ENCODE results near the gene EDN3.

The EDN3 gene

DNA sequence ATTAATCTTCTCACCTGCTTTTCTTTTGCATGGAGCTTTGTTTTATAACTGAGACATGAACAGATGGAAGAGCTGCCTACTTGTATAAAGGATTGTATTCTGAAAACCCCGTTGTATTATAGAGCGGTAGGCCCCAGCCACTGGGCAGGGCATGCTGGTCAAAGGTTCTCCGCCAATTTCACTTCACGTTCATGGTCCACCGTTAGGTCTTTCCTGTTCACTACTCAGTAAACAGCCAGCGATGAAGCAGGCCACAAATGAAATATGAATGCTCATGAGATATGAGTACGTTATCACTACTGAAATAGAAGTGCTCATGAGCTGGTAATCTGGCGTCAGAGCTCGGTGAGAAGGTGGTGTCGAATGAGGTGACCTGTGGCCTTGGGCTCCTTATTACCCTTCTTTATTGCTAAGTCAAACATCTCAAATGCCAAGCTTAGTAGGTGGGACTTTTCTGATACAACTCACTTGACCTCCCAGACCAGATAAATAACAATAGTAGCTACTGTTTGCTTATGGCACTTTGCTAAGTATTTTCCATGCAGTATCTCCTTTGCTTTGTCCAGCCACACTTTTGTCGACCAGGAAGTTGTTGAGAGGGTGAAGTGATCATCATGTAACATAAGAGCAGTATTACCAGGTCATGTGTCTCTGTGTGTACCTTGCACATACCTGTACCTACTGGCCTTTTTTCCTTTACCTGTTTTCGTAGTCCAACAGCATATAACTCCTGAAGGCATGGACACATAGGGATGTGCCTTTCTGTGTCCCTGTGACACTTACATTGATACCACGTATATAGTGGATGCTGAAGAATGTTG is 16.7 kb downstream of the EDN3 start:
- H2AFZ ChIP-seq (ENCODE audit: low read length): no peak overlapping the region
- H3K4me1 ChIP-seq (ENCODE audit: control insufficient read depth in 2 of 2, insufficient read depth in 1 of 2, low read depth in 1 of 2, low read length in 2 of 2): peaks cover 0 to 4% of the 10 kb centered on the region in 2 donors
- H4K91ac ChIP-seq (ENCODE audit: low read depth, low read length, poor library complexity): no peak overlapping the region
- no peak overlapping the region for H4K8ac ChIP-seq (ENCODE audit: low read depth, low read length)
- no peak overlapping the region for H2BK15ac ChIP-seq (ENCODE audit: low read length)
- H3K9me3 ChIP-seq (replicated peaks in 1 of 2; ENCODE audit: control insufficient read depth in 2 of 2, insufficient read depth in 1 of 2, low read depth in 1 of 2, low read length in 2 of 2): no peaks in the 10 kb centered on the region
- no peak overlapping the region for H3K4ac ChIP-seq (ENCODE audit: low read length)
- no peak overlapping the region for H3K14ac ChIP-seq (ENCODE audit: low read length)
- no peaks in the 10 kb centered on the region for H3K79me1 ChIP-seq (ENCODE audit: low read depth, low read length)
- no peak overlapping the region for H2BK5ac ChIP-seq (ENCODE audit: low read length)
- H3K4me2 ChIP-seq (ENCODE audit: insufficient read depth, low read length, poor library complexity, severe bottlenecking): no peak overlapping the region
- peaks cover 0 to 6% (median 0%) of the 10 kb centered on the region in 3 experiments for H3K27me3 ChIP-seq (ENCODE audit: control insufficient read depth in 3 of 3, insufficient read depth in 3 of 3, low read depth in 1 of 3, low read length in 3 of 3)
- no peak overlapping the region for H3K23ac ChIP-seq (ENCODE audit: low read depth, low read length, poor library complexity)
- H3K36me3 ChIP-seq (replicated peaks in 1 of 2; ENCODE audit: control insufficient read depth in 2 of 2, insufficient read depth in 2 of 2, low read length in 2 of 2): no peaks in the 10 kb centered on the region
- DNase-seq (ENCODE audit: low spot score): no peak
- WGBS, 2 donors (ENCODE audit: extremely low coverage in 2 of 2, insufficient read length in 2 of 2, insufficient replicate concordance in 1 of 2): no CpG with 5 or more reads among the region's 13 CpGs
- no peak overlapping the region for H3K9ac ChIP-seq (ENCODE audit: low read depth, low read length, poor library complexity)
- no peak overlapping the region for H3K4me3 ChIP-seq (ENCODE audit: low read length in 2 of 2)
- no peak overlapping the region for H3K27ac ChIP-seq (replicated peaks; ENCODE audit: low read length)
- H2AK5ac ChIP-seq (ENCODE audit: low read depth, low read length): no peak overlapping the region
- no peak overlapping the region for H3K18ac ChIP-seq (ENCODE audit: low read length)
- no peak overlapping the region for H2BK12ac ChIP-seq (ENCODE audit: low read length)
- no peak overlapping the region for H2BK120ac ChIP-seq (ENCODE audit: low read depth, low read length)

DNA sequence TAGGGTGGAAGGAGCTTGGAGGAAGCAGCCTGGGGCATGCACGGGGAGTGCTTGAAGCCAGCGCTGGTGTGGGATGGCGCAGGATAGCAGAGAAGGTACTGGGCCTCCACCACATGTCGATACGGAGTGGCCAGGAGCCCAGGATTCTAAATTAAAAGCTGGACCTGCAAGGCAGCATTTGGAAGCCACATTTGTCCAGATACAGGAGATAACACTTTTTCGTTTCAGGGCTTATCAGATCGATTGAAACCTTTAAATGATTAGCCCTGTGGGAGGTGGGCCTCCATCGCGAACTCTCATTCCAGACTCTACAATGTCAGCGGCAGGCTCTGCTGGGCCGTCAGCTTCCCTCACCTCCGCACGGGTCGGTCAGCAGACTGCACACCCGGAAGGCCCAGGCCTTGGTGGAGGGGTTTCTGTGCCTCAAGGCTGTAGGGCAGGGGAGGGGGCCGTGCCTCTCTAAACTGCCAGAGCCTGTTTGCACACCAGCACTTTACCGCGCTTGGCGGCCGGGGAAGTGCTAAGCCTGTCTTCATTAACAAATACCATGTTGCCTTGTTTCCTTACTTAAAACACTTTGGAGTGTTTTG is 17.9 kb downstream of the EDN3 start:
- no peak overlapping the region for H2BK120ac ChIP-seq (ENCODE audit: low read depth, low read length)
- H2AK5ac ChIP-seq (ENCODE audit: low read depth, low read length): no peak overlapping the region
- H3K4ac ChIP-seq (ENCODE audit: low read length): no peak overlapping the region
- no peak overlapping the region for H2BK5ac ChIP-seq (ENCODE audit: low read length)
- H3K23ac ChIP-seq (ENCODE audit: low read depth, low read length, poor library complexity): no peak overlapping the region
- WGBS, 2 donors (ENCODE audit: extremely low coverage in 2 of 2, insufficient read length in 2 of 2, insufficient replicate concordance in 1 of 2): no CpG with 5 or more reads among the region's 20 CpGs
- H3K4me2 ChIP-seq (ENCODE audit: insufficient read depth, low read length, poor library complexity, severe bottlenecking): no peak overlapping the region
- H3K27me3 ChIP-seq (ENCODE audit: control insufficient read depth in 3 of 3, insufficient read depth in 3 of 3, low read depth in 1 of 3, low read length in 3 of 3): peaks cover 0 to 6% (median 0%) of the 10 kb centered on the region in 3 experiments
- peak overlapping the region; percentile 65 for H3K18ac ChIP-seq (ENCODE audit: low read length)
- H4K91ac ChIP-seq (ENCODE audit: low read depth, low read length, poor library complexity): no peak overlapping the region
- no peaks in the 10 kb centered on the region for H3K9me3 ChIP-seq (replicated peaks in 1 of 2; ENCODE audit: control insufficient read depth in 2 of 2, insufficient read depth in 1 of 2, low read depth in 1 of 2, low read length in 2 of 2)
- H3K4me3 ChIP-seq (ENCODE audit: low read length in 2 of 2): no peak overlapping the region
- no peak overlapping the region for H2BK12ac ChIP-seq (ENCODE audit: low read length)
- DNase-seq (ENCODE audit: low spot score): no peak
- no peak overlapping the region for H3K14ac ChIP-seq (ENCODE audit: low read length)
- H3K9ac ChIP-seq (ENCODE audit: low read depth, low read length, poor library complexity): no peak overlapping the region
- H3K36me3 ChIP-seq (replicated peaks in 1 of 2; ENCODE audit: control insufficient read depth in 2 of 2, insufficient read depth in 2 of 2, low read length in 2 of 2): no peaks in the 10 kb centered on the region
- no peaks in the 10 kb centered on the region for H3K79me1 ChIP-seq (ENCODE audit: low read depth, low read length)
- no peak overlapping the region for H4K8ac ChIP-seq (ENCODE audit: low read depth, low read length)
- no peak overlapping the region for H2AFZ ChIP-seq (ENCODE audit: low read length)
- no peak overlapping the region for H3K27ac ChIP-seq (replicated peaks; ENCODE audit: low read length)
- H3K4me1 ChIP-seq (ENCODE audit: control insufficient read depth in 2 of 2, insufficient read depth in 1 of 2, low read depth in 1 of 2, low read length in 2 of 2): peaks cover 0 to 7% of the 10 kb centered on the region in 2 donors
- H2BK15ac ChIP-seq (ENCODE audit: low read length): no peak overlapping the region

DNA sequence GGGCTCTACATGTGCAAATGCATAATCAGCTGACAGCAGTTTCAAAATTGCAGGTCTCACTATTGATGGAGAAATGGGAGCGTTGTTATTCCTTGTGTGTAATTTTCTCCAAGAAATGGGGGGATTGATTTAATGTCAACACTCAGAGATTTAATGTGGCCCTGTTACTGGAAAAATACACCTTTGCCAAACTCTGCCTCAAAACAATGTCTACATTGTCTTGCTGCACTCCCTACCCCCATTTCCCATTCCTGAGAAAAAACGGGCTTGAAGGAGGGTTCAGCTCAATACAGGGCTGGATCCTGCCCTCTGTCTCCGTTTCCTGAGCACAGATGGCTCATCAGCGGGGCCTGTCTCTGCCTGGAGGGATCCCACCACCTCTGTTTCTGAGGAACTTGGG is 18.4 kb downstream of the EDN3 start:
- no peak overlapping the region for H2BK120ac ChIP-seq (ENCODE audit: low read depth, low read length)
- no peaks in the 10 kb centered on the region for H3K36me3 ChIP-seq (replicated peaks in 1 of 2; ENCODE audit: control insufficient read depth in 2 of 2, insufficient read depth in 2 of 2, low read length in 2 of 2)
- no peak overlapping the region for H3K23ac ChIP-seq (ENCODE audit: low read depth, low read length, poor library complexity)
- no peaks in the 10 kb centered on the region for H3K79me1 ChIP-seq (ENCODE audit: low read depth, low read length)
- H4K91ac ChIP-seq (ENCODE audit: low read depth, low read length, poor library complexity): no peak overlapping the region
- no peak overlapping the region for H2BK5ac ChIP-seq (ENCODE audit: low read length)
- DNase-seq (ENCODE audit: low spot score): no peak
- no peak overlapping the region for H3K4me2 ChIP-seq (ENCODE audit: insufficient read depth, low read length, poor library complexity, severe bottlenecking)
- no peak overlapping the region for H3K27ac ChIP-seq (replicated peaks; ENCODE audit: low read length)
- peaks cover 0 to 6% (median 0%) of the 10 kb centered on the region in 3 experiments for H3K27me3 ChIP-seq (ENCODE audit: control insufficient read depth in 3 of 3, insufficient read depth in 3 of 3, low read depth in 1 of 3, low read length in 3 of 3)
- H2BK12ac ChIP-seq (ENCODE audit: low read length): no peak overlapping the region
- no peak overlapping the region for H3K4ac ChIP-seq (ENCODE audit: low read length)
- H2AFZ ChIP-seq (ENCODE audit: low read length): no peak overlapping the region
- no peaks in the 10 kb centered on the region for H3K9me3 ChIP-seq (replicated peaks in 1 of 2; ENCODE audit: control insufficient read depth in 2 of 2, insufficient read depth in 1 of 2, low read depth in 1 of 2, low read length in 2 of 2)
- no peak overlapping the region for H3K4me3 ChIP-seq (ENCODE audit: low read length in 2 of 2)
- H3K14ac ChIP-seq (ENCODE audit: low read length): no peak overlapping the region
- H3K4me1 ChIP-seq (ENCODE audit: control insufficient read depth in 2 of 2, insufficient read depth in 1 of 2, low read depth in 1 of 2, low read length in 2 of 2): peaks cover 0 to 7% of the 10 kb centered on the region in 2 donors
- no peak overlapping the region for H3K9ac ChIP-seq (ENCODE audit: low read depth, low read length, poor library complexity)
- no peak overlapping the region for H2AK5ac ChIP-seq (ENCODE audit: low read depth, low read length)
- no CpG with 5 or more reads among the region's 4 CpGs for WGBS, 2 donors (ENCODE audit: extremely low coverage in 2 of 2, insufficient read length in 2 of 2, insufficient replicate concordance in 1 of 2)
- no peak overlapping the region for H2BK15ac ChIP-seq (ENCODE audit: low read length)
- no peak overlapping the region for H3K18ac ChIP-seq (ENCODE audit: low read length)
- no peak overlapping the region for H4K8ac ChIP-seq (ENCODE audit: low read depth, low read length)

DNA sequence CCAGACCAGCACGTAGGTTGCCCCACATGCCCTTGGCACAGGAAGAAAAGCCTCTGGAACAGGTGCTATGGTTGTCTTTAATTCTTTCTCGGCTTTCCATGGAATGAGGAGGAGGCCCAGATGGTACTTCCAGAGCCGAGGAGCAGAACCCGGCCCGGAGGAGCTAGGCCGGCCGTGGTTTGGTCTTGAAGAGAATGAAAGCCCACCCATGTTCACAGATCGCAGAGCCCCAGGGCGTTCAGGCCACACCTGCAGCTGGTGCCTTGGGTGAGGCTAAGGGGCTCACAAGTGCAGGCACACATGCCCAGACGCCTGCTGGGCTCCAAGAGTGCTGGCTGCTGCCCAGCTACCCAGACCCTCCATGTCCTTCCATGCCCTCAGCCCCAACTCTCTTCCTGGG is 20.0 kb downstream of the EDN3 start:
- no peak overlapping the region for H2BK12ac ChIP-seq (ENCODE audit: low read length)
- peaks cover 0 to 6% (median 0%) of the 10 kb centered on the region in 3 experiments for H3K27me3 ChIP-seq (ENCODE audit: control insufficient read depth in 3 of 3, insufficient read depth in 3 of 3, low read depth in 1 of 3, low read length in 3 of 3)
- no peak overlapping the region for H3K4ac ChIP-seq (ENCODE audit: low read length)
- no peak for DNase-seq (ENCODE audit: low spot score)
- no CpG with 5 or more reads among the region's 10 CpGs for WGBS, 2 donors (ENCODE audit: extremely low coverage in 2 of 2, insufficient read length in 2 of 2, insufficient replicate concordance in 1 of 2)
- no peak overlapping the region for H2BK120ac ChIP-seq (ENCODE audit: low read depth, low read length)
- no peak overlapping the region for H4K91ac ChIP-seq (ENCODE audit: low read depth, low read length, poor library complexity)
- no peak overlapping the region for H2AFZ ChIP-seq (ENCODE audit: low read length)
- no peaks in the 10 kb centered on the region for H3K36me3 ChIP-seq (replicated peaks in 1 of 2; ENCODE audit: control insufficient read depth in 2 of 2, insufficient read depth in 2 of 2, low read length in 2 of 2)
- no peaks in the 10 kb centered on the region for H3K9me3 ChIP-seq (replicated peaks in 1 of 2; ENCODE audit: control insufficient read depth in 2 of 2, insufficient read depth in 1 of 2, low read depth in 1 of 2, low read length in 2 of 2)
- H3K18ac ChIP-seq (ENCODE audit: low read length): no peak overlapping the region
- no peak overlapping the region for H3K14ac ChIP-seq (ENCODE audit: low read length)
- H3K4me3 ChIP-seq (ENCODE audit: low read length in 2 of 2): no peak overlapping the region
- no peaks in the 10 kb centered on the region for H3K79me1 ChIP-seq (ENCODE audit: low read depth, low read length)
- H3K4me1 ChIP-seq (ENCODE audit: control insufficient read depth in 2 of 2, insufficient read depth in 1 of 2, low read depth in 1 of 2, low read length in 2 of 2): peaks cover 0 to 7% of the 10 kb centered on the region in 2 donors
- no peak overlapping the region for H2AK5ac ChIP-seq (ENCODE audit: low read depth, low read length)
- no peak overlapping the region for H4K8ac ChIP-seq (ENCODE audit: low read depth, low read length)
- no peak overlapping the region for H3K9ac ChIP-seq (ENCODE audit: low read depth, low read length, poor library complexity)
- no peak overlapping the region for H3K23ac ChIP-seq (ENCODE audit: low read depth, low read length, poor library complexity)
- H3K27ac ChIP-seq (replicated peaks; ENCODE audit: low read length): no peak overlapping the region
- H3K4me2 ChIP-seq (ENCODE audit: insufficient read depth, low read length, poor library complexity, severe bottlenecking): no peak overlapping the region
- H2BK15ac ChIP-seq (ENCODE audit: low read length): no peak overlapping the region
- no peak overlapping the region for H2BK5ac ChIP-seq (ENCODE audit: low read length)
